K562 (cell line): ENCODE results near the gene PLEKHG5. TPM values are rescaled to one million over a fixed set of nuclear protein-coding genes. Genes with fewer than 3 reads are reported as not detected.

ENCODE experiments used
- HNRNPH1 ChIP-seq: fragments of 200-400 bp; formaldehyde crosslinking; optimal IDR thresholded peaks from 2 replicates; pipeline ENCODE3; 2017; ENCODE audit warnings: low read depth, mild to moderate bottlenecking, low read length, moderate library complexity
- KLF1 ChIP-seq: fragments of 450-650 bp; IDR thresholded peaks from 2 replicates; pipeline ENCODE4 v1.6.1; 2016; ENCODE audit warnings: missing genetic modification characterization, missing compliant biosample characterization
- NONO ChIP-seq, 2 experiments: fragments of 200-400 bp in 1 of 2; fragments of 450-650 bp in 1 of 2; formaldehyde crosslinking in 1 of 2; IDR thresholded peaks; 2 replicates each; pipeline ENCODE4 v1.6.1; 2017; ENCODE audit warnings: low read depth in 2 of 2, mild to moderate bottlenecking in 2 of 2, moderate library complexity in 2 of 2, low read length in 1 of 2
- PTRF ChIP-seq: fragments of 450-650 bp; IDR thresholded peaks from 2 replicates; pipeline ENCODE4 v1.6.1; 2016; ENCODE audit warnings: mild to moderate bottlenecking, missing genetic modification characterization, missing compliant biosample characterization
- SRSF7 ChIP-seq: fragments of 200-400 bp; formaldehyde crosslinking; optimal IDR thresholded peaks from 2 replicates; pipeline ENCODE3; 2017; ENCODE audit warnings: mild to moderate bottlenecking, low read depth, low read length
- polyA plus RNA-seq, 8 experiments: library from polyadenylated mRNA; depleted of rRNA in 4 of 8; stranded (reverse) in 5 of 8; unstranded in 3 of 8; fragments of >200 nt; fragmentation: Nextera tagmentation in 2 of 8; fragmentation: Illumina TruSeq in 1 of 8; extraction: Ambion mirVana in 2 of 8; extraction: Trizol in 1 of 8; gene quantifications; 2 replicates each; pipeline versions ENCODE4 v1.2.1 to v1.2.3, GENCODE V29; 2011 to 2014; ENCODE audit warnings: inconsistent platforms in 1 of 8, missing spikeins in 1 of 8
- total RNA-seq, 7 experiments: library from RNA; depleted of rRNA in 6 of 7; stranded (reverse); fragments of >200 nt in 6 of 7; fragmentation: Illumina TruSeq in 2 of 7; extraction: Trizol in 2 of 7; gene quantifications; 2 replicates each; pipeline versions ENCODE4 v1.2.1 to v1.2.3, GENCODE V29; 2011 to 2021; ENCODE audit warnings: low replicate concordance in 1 of 7
- TF ChIP-seq, protein P1 (sequence below): fragments of 450-650 bp; IDR thresholded peaks from 2 replicates; pipeline ENCODE4 v1.6.1; 2016; ENCODE audit warnings: antibody characterized with exemption
- TF ChIP-seq, protein P2 (sequence below): fragments of 250-450 bp; sonication (Bioruptor Pico); IDR thresholded peaks from 2 replicates; pipeline ENCODE4 v1.8.0; 2021; ENCODE audit warnings: moderate library complexity, mild to moderate bottlenecking, inconsistent platforms
- TF ChIP-seq, protein P3 (sequence below): sonication (generic); formaldehyde crosslinking; IDR thresholded peaks from 2 replicates; pipeline ENCODE4 v1.9.0; 2022; ENCODE audit warnings: mild to moderate bottlenecking, missing genetic modification reagents
- TF ChIP-seq, protein P4 (sequence below): fragments of 450-650 bp; formaldehyde crosslinking; conservative IDR thresholded peaks from 2 replicates; pipeline ENCODE4 v1.4.0; 2022; ENCODE audit warnings: mild to moderate bottlenecking, missing genetic modification characterization
- TF ChIP-seq, protein P5 (sequence below): IDR thresholded peaks from 3 replicates; pipeline ENCODE4 v1.6.1; 2011; ENCODE audit warnings: borderline replicate concordance, mild to moderate bottlenecking, moderate library complexity; ENCODE audit not compliant: insufficient read length; ENCODE audit errors: extremely low read depth

The PLEKHG5 gene
- total and polyA plus RNA-seq, 9 of the 15 experiments (the other 6 are each of a cell fraction or from before 2014, with no cell fraction given) = 0.04 to 0.29 (median 0.09) TPM; not detected in 3

DNA sequence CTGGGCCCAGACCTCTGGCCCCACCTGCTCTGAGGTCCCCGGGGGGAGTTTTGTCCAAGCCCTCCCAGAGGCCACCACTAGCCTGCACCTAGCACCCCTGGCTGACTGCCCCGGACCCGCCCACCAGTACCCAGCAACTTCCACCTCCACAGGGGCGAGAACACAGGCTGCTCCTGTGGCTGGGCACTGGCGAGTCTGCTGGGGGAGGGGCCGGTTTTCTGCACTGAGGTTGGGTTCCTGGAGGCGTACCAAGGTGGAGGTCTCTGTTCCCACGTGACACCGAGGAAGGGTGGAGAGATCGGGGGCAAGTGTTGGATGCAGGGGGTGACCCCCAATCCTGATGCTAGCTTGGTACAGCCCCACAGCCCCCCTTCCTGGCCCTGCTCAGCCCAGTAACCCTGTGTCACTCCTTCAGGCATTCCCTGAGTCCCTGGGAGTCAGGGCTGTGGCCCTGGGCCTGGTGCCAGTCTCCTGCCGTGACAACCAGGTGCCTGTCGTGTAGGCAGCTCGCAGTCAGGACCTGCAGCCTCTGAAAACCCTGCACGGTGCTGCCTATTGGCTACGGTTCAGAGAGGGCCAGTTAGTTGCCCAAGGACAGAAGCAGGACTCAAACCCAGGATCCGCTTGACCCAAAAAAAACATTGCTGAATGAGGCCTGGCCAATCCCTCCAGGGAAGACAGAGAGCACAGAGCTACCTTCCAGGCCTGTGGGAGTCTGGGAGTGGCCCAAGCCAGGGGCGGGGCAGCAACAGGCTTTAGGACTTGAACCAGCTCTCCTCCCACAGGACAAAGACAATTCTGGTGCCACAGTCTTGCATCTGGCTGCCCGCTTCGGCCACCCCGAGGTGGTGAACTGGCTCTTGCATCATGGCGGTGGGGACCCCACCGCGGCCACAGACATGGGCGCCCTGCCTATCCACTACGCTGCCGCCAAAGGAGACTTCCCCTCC is 63.8 kb downstream of the PLEKHG5 start (continued):
- TF ChIP-seq, protein P1, sequence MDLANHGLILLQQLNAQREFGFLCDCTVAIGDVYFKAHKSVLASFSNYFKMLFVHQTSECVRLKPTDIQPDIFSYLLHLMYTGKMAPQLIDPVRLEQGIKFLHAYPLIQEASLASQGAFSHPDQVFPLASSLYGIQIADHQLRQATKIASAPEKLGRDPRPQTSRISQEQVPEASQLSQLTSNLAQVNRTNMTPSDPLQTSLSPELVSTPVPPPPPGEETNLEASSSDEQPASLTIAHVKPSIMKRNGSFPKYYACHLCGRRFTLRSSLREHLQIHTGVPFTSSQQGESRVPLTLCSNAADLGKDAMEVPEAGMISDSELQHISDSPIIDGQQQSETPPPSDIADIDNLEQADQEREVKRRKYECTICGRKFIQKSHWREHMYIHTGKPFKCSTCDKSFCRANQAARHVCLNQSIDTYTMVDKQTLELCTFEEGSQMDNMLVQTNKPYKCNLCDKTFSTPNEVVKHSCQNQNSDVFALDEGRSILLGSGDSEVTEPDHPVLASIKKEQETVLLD = no peak
- TF ChIP-seq SRSF7 (no peak), HNRNPH1 (no peak), NONO (IDR thresholded peaks at IDR 0.05; ENCODE audit: low read depth in 2 of 2, low read length in 1 of 2) (0 out of 4 replicates have a peak, but pooled peaks of 1 of the 2 experiments have one; percentile 53), KLF1 (tag) (no peak), PTRF (tag) (no peak)
- TF ChIP-seq, protein P2, sequence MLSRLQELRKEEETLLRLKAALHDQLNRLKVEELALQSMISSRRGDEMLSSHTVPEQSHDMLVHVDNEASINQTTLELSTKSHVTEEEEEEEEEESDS = no peak
- TF ChIP-seq, protein P3, sequence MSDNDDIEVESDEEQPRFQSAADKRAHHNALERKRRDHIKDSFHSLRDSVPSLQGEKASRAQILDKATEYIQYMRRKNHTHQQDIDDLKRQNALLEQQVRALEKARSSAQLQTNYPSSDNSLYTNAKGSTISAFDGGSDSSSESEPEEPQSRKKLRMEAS (CRISPR knock-in tag) = peak; percentile 23; the same call in 1 of the 2 replicates
- TF ChIP-seq, protein P4, sequence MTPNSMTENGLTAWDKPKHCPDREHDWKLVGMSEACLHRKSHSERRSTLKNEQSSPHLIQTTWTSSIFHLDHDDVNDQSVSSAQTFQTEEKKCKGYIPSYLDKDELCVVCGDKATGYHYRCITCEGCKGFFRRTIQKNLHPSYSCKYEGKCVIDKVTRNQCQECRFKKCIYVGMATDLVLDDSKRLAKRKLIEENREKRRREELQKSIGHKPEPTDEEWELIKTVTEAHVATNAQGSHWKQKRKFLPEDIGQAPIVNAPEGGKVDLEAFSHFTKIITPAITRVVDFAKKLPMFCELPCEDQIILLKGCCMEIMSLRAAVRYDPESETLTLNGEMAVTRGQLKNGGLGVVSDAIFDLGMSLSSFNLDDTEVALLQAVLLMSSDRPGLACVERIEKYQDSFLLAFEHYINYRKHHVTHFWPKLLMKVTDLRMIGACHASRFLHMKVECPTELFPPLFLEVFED (CRISPR knock-in tag) = no peak
- TF ChIP-seq, protein P5, sequence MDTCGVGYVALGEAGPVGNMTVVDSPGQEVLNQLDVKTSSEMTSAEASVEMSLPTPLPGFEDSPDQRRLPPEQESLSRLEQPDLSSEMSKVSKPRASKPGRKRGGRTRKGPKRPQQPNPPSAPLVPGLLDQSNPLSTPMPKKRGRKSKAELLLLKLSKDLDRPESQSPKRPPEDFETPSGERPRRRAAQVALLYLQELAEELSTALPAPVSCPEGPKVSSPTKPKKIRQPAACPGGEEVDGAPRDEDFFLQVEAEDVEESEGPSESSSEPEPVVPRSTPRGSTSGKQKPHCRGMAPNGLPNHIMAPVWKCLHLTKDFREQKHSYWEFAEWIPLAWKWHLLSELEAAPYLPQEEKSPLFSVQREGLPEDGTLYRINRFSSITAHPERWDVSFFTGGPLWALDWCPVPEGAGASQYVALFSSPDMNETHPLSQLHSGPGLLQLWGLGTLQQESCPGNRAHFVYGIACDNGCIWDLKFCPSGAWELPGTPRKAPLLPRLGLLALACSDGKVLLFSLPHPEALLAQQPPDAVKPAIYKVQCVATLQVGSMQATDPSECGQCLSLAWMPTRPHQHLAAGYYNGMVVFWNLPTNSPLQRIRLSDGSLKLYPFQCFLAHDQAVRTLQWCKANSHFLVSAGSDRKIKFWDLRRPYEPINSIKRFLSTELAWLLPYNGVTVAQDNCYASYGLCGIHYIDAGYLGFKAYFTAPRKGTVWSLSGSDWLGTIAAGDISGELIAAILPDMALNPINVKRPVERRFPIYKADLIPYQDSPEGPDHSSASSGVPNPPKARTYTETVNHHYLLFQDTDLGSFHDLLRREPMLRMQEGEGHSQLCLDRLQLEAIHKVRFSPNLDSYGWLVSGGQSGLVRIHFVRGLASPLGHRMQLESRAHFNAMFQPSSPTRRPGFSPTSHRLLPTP = no peak
